Activated naive CD4-positive, alpha-beta T cell treated with anti-CD3 and anti-CD28 coated beads, Interleukin-2, amount 10 ng/mL, durations not matched to agents 7 days and 5 days (primary cell): Measurements from ENCODE around the gene GPC3.

ENCODE experiments used
- CTCF ChIA-PET: fragments of 350-600 bp; sonication (Branson Sonifier 250); formaldehyde crosslinking; loops from one replicate; lab custom pipeline; 2021; ENCODE audit warnings: antibody characterized with exemption; lab: Charles Lee
- DNase-seq: peaks from one replicate; pipeline ENCODE4 v3.0.0-alpha.2; 2020
- H3K27ac Mint-ChIP-seq: one replicate; pipeline ENCODE4 v1.8.0; 2021; ENCODE audit warnings: mild to moderate bottlenecking, moderate library complexity, mixed read lengths
- H3K27me3 Mint-ChIP-seq: one replicate; pipeline ENCODE4 v1.8.0; 2021; ENCODE audit warnings: mild to moderate bottlenecking, mixed read lengths
- H3K36me3 Mint-ChIP-seq: one replicate; pipeline ENCODE4 v1.8.0; 2021; ENCODE audit warnings: mixed read lengths
- H3K4me1 Mint-ChIP-seq: one replicate; pipeline ENCODE4 v1.8.0; 2021; ENCODE audit warnings: mixed read lengths
- H3K4me3 Mint-ChIP-seq: one replicate; pipeline ENCODE4 v1.8.0; 2021; ENCODE audit warnings: mild to moderate bottlenecking, moderate library complexity, mixed read lengths
- H3K9me3 Mint-ChIP-seq: one replicate; pipeline ENCODE4 v1.8.0; 2021; ENCODE audit warnings: mixed read lengths

Gene GPC3

GRCh38 chrX:133594156-133594555 is 391.2 kb downstream of the GPC3 start:
- Mint-ChIP-seq H3K27me3 (no peaks in the 10 kb centered on the region), H3K9me3 (no peaks in the 10 kb centered on the region), H3K4me1 (peaks cover 6% of the 10 kb centered on the region), H3K4me3 (no peak overlapping the region), H3K36me3 (no peaks in the 10 kb centered on the region), H3K27ac (no peak overlapping the region)
- CTCF ChIA-PET = no interaction called here
- no peak for DNase-seq

GRCh38 chrX:133593531-133593930 is 391.9 kb downstream of the GPC3 start:
- H3K4me1 Mint-ChIP-seq = peaks cover under 1% of the 10 kb centered on the region

GRCh38 chrX:133590703-133591505 is 394.5 kb downstream of the GPC3 start:
- CTCF ChIA-PET = no interaction called here
- Mint-ChIP-seq H3K27ac (no peak overlapping the region), H3K36me3 (no peaks in the 10 kb centered on the region), H3K27me3 (no peaks in the 10 kb centered on the region), H3K4me3 (no peak overlapping the region), H3K4me1 (no peaks in the 10 kb centered on the region), H3K9me3 (no peaks in the 10 kb centered on the region)
- DNase-seq = no peak

More at GRCh38 chrX:133593531-133593930, 391.9 kb downstream of the GPC3 start:
- CTCF ChIA-PET = no interaction called here
- DNase-seq = no peak
- no peak overlapping the region for H3K27ac Mint-ChIP-seq
- H3K36me3 Mint-ChIP-seq = no peaks in the 10 kb centered on the region
- H3K4me3 Mint-ChIP-seq = no peak overlapping the region
- no peaks in the 10 kb centered on the region for H3K9me3 Mint-ChIP-seq
- H3K27me3 Mint-ChIP-seq = no peaks in the 10 kb centered on the region

GRCh38 chrX:133588827-133589226 is 396.6 kb downstream of the GPC3 start:
- Mint-ChIP-seq H3K9me3 (no peaks in the 10 kb centered on the region), H3K27ac (no peak overlapping the region), H3K27me3 (peaks cover under 1% of the 10 kb centered on the region), H3K4me1 (no peaks in the 10 kb centered on the region), H3K36me3 (no peaks in the 10 kb centered on the region), H3K4me3 (no peak overlapping the region)
- DNase-seq = no peak
- CTCF ChIA-PET = no interaction called here

- Mint-ChIP-seq H3K4me1 (no peaks in the 10 kb centered on the region), H3K27ac (no peak overlapping the region), H3K36me3 (no peaks in the 10 kb centered on the region), H3K4me3 (no peak overlapping the region), H3K27me3 (peaks cover 4% of the 10 kb centered on the region), H3K9me3 (no peaks in the 10 kb centered on the region)
- CTCF ChIA-PET = no interaction called here
- no peak for DNase-seq
These were observed 397.6 kb downstream of the GPC3 start for GRCh38 chrX:133587818-133588217.

GRCh38 chrX:133587071-133587470 is 398.3 kb downstream of the GPC3 start:
- H3K27me3 Mint-ChIP-seq = peaks cover 4% of the 10 kb centered on the region

GRCh38 chrX:133586443-133586842 is 399.0 kb downstream of the GPC3 start:
- Mint-ChIP-seq H3K27me3 (peaks cover 4% of the 10 kb centered on the region), H3K9me3 (no peaks in the 10 kb centered on the region), H3K4me3 (no peak overlapping the region), H3K36me3 (no peaks in the 10 kb centered on the region), H3K4me1 (no peaks in the 10 kb centered on the region), H3K27ac (no peak overlapping the region)
- DNase-seq = no peak
- CTCF ChIA-PET = interaction anchor here (0.7 kb wide), 1 partner anchor 656 kb away, joined by 3 read pairs; no protein-coding TSS in a partner anchor

More at GRCh38 chrX:133587071-133587470, 398.3 kb downstream of the GPC3 start:
- no peaks in the 10 kb centered on the region for H3K36me3 Mint-ChIP-seq
- H3K4me1 Mint-ChIP-seq = no peaks in the 10 kb centered on the region
- CTCF ChIA-PET = interaction anchor here (0.7 kb wide), 1 partner anchor 655 kb away, joined by 3 read pairs; no protein-coding TSS in a partner anchor
- no peaks in the 10 kb centered on the region for H3K9me3 Mint-ChIP-seq
- no peak for DNase-seq
- H3K27ac Mint-ChIP-seq = no peak overlapping the region
- H3K4me3 Mint-ChIP-seq = no peak overlapping the region

GRCh38 chrX:133583825-133584224 is 401.6 kb downstream of the GPC3 start:
- no peaks in the 10 kb centered on the region for H3K4me1 Mint-ChIP-seq
- CTCF ChIA-PET = no interaction called here
- no peak overlapping the region for H3K27ac Mint-ChIP-seq
- H3K27me3 Mint-ChIP-seq = peaks cover 4% of the 10 kb centered on the region
- DNase-seq = no peak
- H3K9me3 Mint-ChIP-seq = no peaks in the 10 kb centered on the region
- H3K4me3 Mint-ChIP-seq = no peak overlapping the region
- no peaks in the 10 kb centered on the region for H3K36me3 Mint-ChIP-seq

- H3K27ac Mint-ChIP-seq = no peak overlapping the region
- no peaks in the 10 kb centered on the region for H3K9me3 Mint-ChIP-seq
- H3K27me3 Mint-ChIP-seq = peaks cover 4% of the 10 kb centered on the region
- H3K36me3 Mint-ChIP-seq = no peaks in the 10 kb centered on the region
- H3K4me1 Mint-ChIP-seq = no peaks in the 10 kb centered on the region
- CTCF ChIA-PET = no interaction called here
- DNase-seq = no peak
- H3K4me3 Mint-ChIP-seq = no peak overlapping the region
These were observed 404.8 kb downstream of the GPC3 start for GRCh38 chrX:133580625-133581024.

- Mint-ChIP-seq H3K9me3 (no peaks in the 10 kb centered on the region), H3K36me3 (no peaks in the 10 kb centered on the region), H3K4me1 (no peaks in the 10 kb centered on the region), H3K27me3 (peaks cover 4% of the 10 kb centered on the region), H3K27ac (no peak overlapping the region), H3K4me3 (no peak overlapping the region)
- DNase-seq = no peak
- CTCF ChIA-PET = no interaction called here
These were observed 405.8 kb downstream of the GPC3 start for GRCh38 chrX:133579631-133580030.

- Mint-ChIP-seq H3K9me3 (no peaks in the 10 kb centered on the region), H3K27me3 (no peaks in the 10 kb centered on the region), H3K4me3 (no peak overlapping the region), H3K36me3 (no peaks in the 10 kb centered on the region), H3K4me1 (no peaks in the 10 kb centered on the region), H3K27ac (no peak overlapping the region)
- DNase-seq = no peak
- CTCF ChIA-PET = no interaction called here
These were observed 408.5 kb downstream of the GPC3 start for GRCh38 chrX:133576876-133577275.

GRCh38 chrX:133575501-133576136 is 409.8 kb downstream of the GPC3 start:
- CTCF ChIA-PET = no interaction called here

GRCh38 chrX:133574716-133575115 is 410.7 kb downstream of the GPC3 start:
- H3K4me3 Mint-ChIP-seq = no peak overlapping the region
- H3K27me3 Mint-ChIP-seq = no peaks in the 10 kb centered on the region
- no peak overlapping the region for H3K27ac Mint-ChIP-seq
- CTCF ChIA-PET = no interaction called here
- DNase-seq = no peak
- no peaks in the 10 kb centered on the region for H3K36me3 Mint-ChIP-seq
- no peaks in the 10 kb centered on the region for H3K9me3 Mint-ChIP-seq
- no peaks in the 10 kb centered on the region for H3K4me1 Mint-ChIP-seq

More at GRCh38 chrX:133575501-133576136, 409.8 kb downstream of the GPC3 start:
- H3K4me3 Mint-ChIP-seq = no peak overlapping the region
- DNase-seq = no peak
- no peaks in the 10 kb centered on the region for H3K27me3 Mint-ChIP-seq
- no peak overlapping the region for H3K27ac Mint-ChIP-seq
- no peaks in the 10 kb centered on the region for H3K9me3 Mint-ChIP-seq
- no peaks in the 10 kb centered on the region for H3K4me1 Mint-ChIP-seq
- no peaks in the 10 kb centered on the region for H3K36me3 Mint-ChIP-seq

- Mint-ChIP-seq H3K27ac (no peak overlapping the region), H3K4me3 (no peak overlapping the region), H3K27me3 (no peaks in the 10 kb centered on the region), H3K9me3 (no peaks in the 10 kb centered on the region), H3K36me3 (no peaks in the 10 kb centered on the region), H3K4me1 (no peaks in the 10 kb centered on the region)
- DNase-seq = no peak
- CTCF ChIA-PET = no interaction called here
These were observed 414.8 kb downstream of the GPC3 start for GRCh38 chrX:133570549-133570948.

GRCh38 chrX:133569217-133569616 is 416.2 kb downstream of the GPC3 start:
- CTCF ChIA-PET = no interaction called here
- Mint-ChIP-seq H3K36me3 (no peaks in the 10 kb centered on the region), H3K4me1 (no peaks in the 10 kb centered on the region), H3K27me3 (no peaks in the 10 kb centered on the region), H3K27ac (no peak overlapping the region), H3K9me3 (no peaks in the 10 kb centered on the region), H3K4me3 (no peak overlapping the region)
- no peak for DNase-seq
